SK-N-SH treated with all-trans-retinoic acid at 6 μM for 48 hours (cell line): ENCODE results near the gene MITD1.

Experiments used
- ATAC-seq: fragments of 200-7000 bp; cut with Tn5 transposase; 3 replicates; pipeline ENCODE4 v1.9.1; 2020; ENCODE audit warnings: mild to moderate bottlenecking, moderate library complexity
- ARNTL ChIP-seq: fragments of 450-650 bp; formaldehyde crosslinking; IDR thresholded peaks from 2 replicates; pipeline ENCODE4 v1.5.0; 2020; ENCODE audit warnings: low read depth, mild to moderate bottlenecking, moderate library complexity, borderline replicate concordance
- CREB5 ChIP-seq: fragments of 250-450 bp; sonication (Bioruptor Pico); IDR thresholded peaks from 2 replicates; pipeline ENCODE4 v1.5.1; 2020; ENCODE audit warnings: low read depth, mild to moderate bottlenecking, moderate library complexity
- CSDC2 ChIP-seq: fragments of 250-450 bp; sonication (Bioruptor Pico); IDR thresholded peaks from 2 replicates; pipeline ENCODE4 v1.5.0; 2020; ENCODE audit warnings: mild to moderate bottlenecking, moderate library complexity
- CSRNP3 ChIP-seq: fragments of 250-450 bp; sonication (Bioruptor Pico); IDR thresholded peaks from 2 replicates; pipeline ENCODE4 v1.5.1; 2021; ENCODE audit warnings: mild to moderate bottlenecking, moderate library complexity
- ESRRG ChIP-seq: fragments of 250-450 bp; sonication (Bioruptor Pico); IDR thresholded peaks from 2 replicates; pipeline ENCODE4 v1.6.1; 2021; ENCODE audit warnings: mild to moderate bottlenecking
- GLIS3 ChIP-seq: fragments of 250-450 bp; sonication (Bioruptor Pico); IDR thresholded peaks from 2 replicates; pipeline ENCODE4 v1.5.0; 2020; ENCODE audit warnings: mild to moderate bottlenecking, moderate library complexity
- POU6F1 ChIP-seq: fragments of 250-450 bp; sonication (Bioruptor Pico); IDR thresholded peaks from 2 replicates; pipeline ENCODE4 v1.8.0; 2021; ENCODE audit warnings: low read depth, mild to moderate bottlenecking, moderate library complexity, borderline replicate concordance
- RARB ChIP-seq: fragments of 250-450 bp; sonication (Bioruptor Pico); IDR thresholded peaks from 2 replicates; pipeline ENCODE4 v1.8.0; 2021; ENCODE audit warnings: mild to moderate bottlenecking, moderate library complexity
- TCF4 ChIP-seq: fragments of 250-450 bp; sonication (Bioruptor Pico); IDR thresholded peaks from 2 replicates; pipeline ENCODE4 v1.8.0; 2021; ENCODE audit warnings: mild to moderate bottlenecking, moderate library complexity, borderline replicate concordance
- TSHZ2 ChIP-seq: fragments of 250-450 bp; sonication (Bioruptor Pico); IDR thresholded peaks from 2 replicates; pipeline ENCODE4 v1.5.0; 2020; ENCODE audit warnings: mild to moderate bottlenecking, moderate library complexity
- ZC3H10 ChIP-seq: fragments of 250-450 bp; sonication (Bioruptor Pico); IDR thresholded peaks from 2 replicates; pipeline ENCODE4 v1.5.1; 2021; ENCODE audit warnings: mild to moderate bottlenecking, moderate library complexity
- ZFP30 ChIP-seq: fragments of 450-650 bp; formaldehyde crosslinking; IDR thresholded peaks from 2 replicates; pipeline ENCODE4 v1.5.0; 2022; ENCODE audit warnings: mild to moderate bottlenecking, moderate library complexity
- ZNF565 ChIP-seq: fragments of 450-650 bp; formaldehyde crosslinking; conservative IDR thresholded peaks from 2 replicates; pipeline ENCODE4 v1.5.0; 2020; ENCODE audit warnings: low read depth, mild to moderate bottlenecking, moderate library complexity
- ZNF70 ChIP-seq: fragments of 450-650 bp; formaldehyde crosslinking; IDR thresholded peaks from 2 replicates; pipeline ENCODE4 v1.5.0; 2020; ENCODE audit warnings: mild to moderate bottlenecking, moderate library complexity
- ZNF8 ChIP-seq: fragments of 450-650 bp; formaldehyde crosslinking; IDR thresholded peaks from 2 replicates; pipeline ENCODE4 v1.5.0; 2020; ENCODE audit warnings: mild to moderate bottlenecking, moderate library complexity
- TF ChIP-seq, protein P1 (sequence below): fragments of 250-450 bp; sonication (Bioruptor Pico); IDR thresholded peaks from 2 replicates; pipeline ENCODE4 v1.8.0; 2020; ENCODE audit warnings: mild to moderate bottlenecking, moderate library complexity, borderline replicate concordance

MITD1 gene

GRCh38 chr2:99180755-99181623, at the start of gene MITD1, which contains the start of gene MRPL30:
TSS of gene MITD1 (minus strand) at chr2:99181058. CDS start at chr2:99180981, 77 bp downstream.
TSS of gene MRPL30 (plus strand) at chr2:99181184. CDS start at chr2:99186204, 5,020 bp downstream.
- peak; percentile 94 for ATAC-seq
- TF ChIP-seq ZC3H10, result no peak
- TF ChIP-seq TSHZ2 (CRISPR knock-in tag), result no peak
- no peak for TF ChIP-seq TCF4 (CRISPR knock-in tag)
- no peak for TF ChIP-seq ESRRG (CRISPR knock-in tag)
- TF ChIP-seq CSRNP3 (CRISPR knock-in tag), result no peak
- no peak for TF ChIP-seq CSDC2 (CRISPR knock-in tag)
- TF ChIP-seq ZNF8, result no peak; the same call in 1 of the 2 replicates
- no peak for TF ChIP-seq ZNF565 (CRISPR knock-in tag)
- no peak for TF ChIP-seq RARB (CRISPR knock-in tag)
- no peak; the same call in 1 of the 2 replicates for TF ChIP-seq ARNTL (CRISPR knock-in tag)

DNA sequence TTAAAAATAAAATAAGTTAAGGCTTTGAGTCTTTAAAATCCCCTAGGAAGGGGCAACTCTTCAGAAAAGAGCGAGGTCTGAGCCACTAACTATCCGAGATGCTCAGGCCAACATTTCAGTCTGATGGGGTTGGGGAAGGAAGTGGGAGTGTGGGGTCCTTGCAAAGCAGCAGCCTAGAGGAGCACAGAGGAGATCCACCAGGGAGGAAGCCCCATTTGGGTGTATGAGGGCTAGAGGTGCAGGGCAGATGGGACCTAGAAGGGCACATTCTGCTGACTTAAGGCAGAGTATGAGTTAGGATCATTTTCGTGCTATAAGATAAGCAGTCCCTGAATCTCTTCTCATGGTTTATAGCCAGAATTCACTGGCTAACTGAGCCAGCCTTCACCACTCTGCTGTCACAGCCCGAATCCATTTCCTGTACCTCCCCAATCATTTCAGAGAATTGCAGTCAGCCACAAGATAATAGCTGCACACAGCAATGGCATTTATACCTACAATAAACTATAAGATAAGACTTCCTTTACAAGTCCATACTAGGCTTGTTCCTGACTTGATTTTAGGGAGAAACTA, 37.2 kb upstream of the MITD1 start:
- TF ChIP-seq TCF4 (CRISPR knock-in tag), result no peak
- TF ChIP-seq CREB5 (CRISPR knock-in tag), result no peak
- no peak for TF ChIP-seq ESRRG (CRISPR knock-in tag)
- TF ChIP-seq POU6F1 (CRISPR knock-in tag), result no peak
- no peak for TF ChIP-seq ZFP30 (CRISPR knock-in tag)
- TF ChIP-seq ARNTL (CRISPR knock-in tag), result no peak
- TF ChIP-seq CSRNP3 (CRISPR knock-in tag), result no peak
- TF ChIP-seq ZNF70, result no peak
- TF ChIP-seq, protein P1, sequence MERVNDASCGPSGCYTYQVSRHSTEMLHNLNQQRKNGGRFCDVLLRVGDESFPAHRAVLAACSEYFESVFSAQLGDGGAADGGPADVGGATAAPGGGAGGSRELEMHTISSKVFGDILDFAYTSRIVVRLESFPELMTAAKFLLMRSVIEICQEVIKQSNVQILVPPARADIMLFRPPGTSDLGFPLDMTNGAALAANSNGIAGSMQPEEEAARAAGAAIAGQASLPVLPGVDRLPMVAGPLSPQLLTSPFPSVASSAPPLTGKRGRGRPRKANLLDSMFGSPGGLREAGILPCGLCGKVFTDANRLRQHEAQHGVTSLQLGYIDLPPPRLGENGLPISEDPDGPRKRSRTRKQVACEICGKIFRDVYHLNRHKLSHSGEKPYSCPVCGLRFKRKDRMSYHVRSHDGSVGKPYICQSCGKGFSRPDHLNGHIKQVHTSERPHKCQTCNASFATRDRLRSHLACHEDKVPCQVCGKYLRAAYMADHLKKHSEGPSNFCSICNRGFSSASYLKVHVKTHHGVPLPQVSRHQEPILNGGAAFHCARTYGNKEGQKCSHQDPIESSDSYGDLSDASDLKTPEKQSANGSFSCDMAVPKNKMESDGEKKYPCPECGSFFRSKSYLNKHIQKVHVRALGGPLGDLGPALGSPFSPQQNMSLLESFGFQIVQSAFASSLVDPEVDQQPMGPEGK, result no peak
- no peak for TF ChIP-seq ZNF565 (CRISPR knock-in tag)
- no peak for TF ChIP-seq TSHZ2 (CRISPR knock-in tag)
- TF ChIP-seq GLIS3, result no peak
- ATAC-seq, result no peak
